ENCODE measurements around the gene STX1B. TPM values are rescaled to one million over a fixed set of nuclear protein-coding genes. Genes with fewer than 3 reads are reported as not detected.

The STX1B gene
- total RNA-seq, 1 experiment from 2014 or later: 11.0 TPM

DNA sequence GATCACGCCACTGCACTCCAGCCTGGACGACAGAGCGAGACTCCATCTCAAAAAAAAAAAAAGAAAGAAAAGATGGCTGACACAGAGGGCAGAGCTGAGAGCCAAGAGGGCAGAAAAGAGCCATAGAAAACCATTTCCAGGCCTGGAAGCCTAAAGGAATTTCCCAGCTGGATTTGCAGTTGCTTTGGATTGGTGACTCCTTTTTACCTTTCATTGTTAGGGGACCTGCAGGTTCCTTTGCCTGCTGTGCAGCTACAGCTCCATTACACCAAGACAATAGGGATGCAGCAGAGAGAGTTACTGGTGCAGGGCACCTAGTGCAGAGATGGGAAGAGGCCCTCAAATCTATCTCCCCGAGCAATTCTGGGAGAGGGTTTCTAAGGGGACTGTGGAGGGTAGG is 45.2 kb upstream of the STX1B start:
- Histone ChIP-seq H2BK20ac (ENCODE audit: low read depth, low read length, poor library complexity, severe bottlenecking) (no peak overlapping the region), H4K91ac (ENCODE audit: insufficient read length, low read depth, low read length) (no peak overlapping the region), H3K4ac (ENCODE audit: low read depth, low read length) (no peak overlapping the region), H3K56ac (ENCODE audit: insufficient read length, low read depth, low read length) (no peak overlapping the region), H3K9me3 (ENCODE audit: control insufficient read depth, low read depth, low read length) (no peaks in the 10 kb centered on the region), H3K23me2 (ENCODE audit: insufficient read length, low read depth, low read length, poor library complexity, severe bottlenecking) (no peaks in the 10 kb centered on the region), H3K27me3 (ENCODE audit: insufficient read depth, low read length) (no peaks in the 10 kb centered on the region), H2AK5ac (ENCODE audit: insufficient read length, low read length) (no peak overlapping the region), H2BK15ac (ENCODE audit: low read depth, low read length) (no peak overlapping the region), H3K18ac (ENCODE audit: insufficient read length, low read depth, low read length) (no peak overlapping the region), H3K27ac (ENCODE audit: insufficient read length, low read depth, low read length) (no peak overlapping the region), H2BK120ac (ENCODE audit: low read depth, low read length, poor library complexity, severe bottlenecking) (no peak overlapping the region), H3K79me1 (ENCODE audit: insufficient read depth, low read depth, low read length, poor library complexity, severe bottlenecking) (no peaks in the 10 kb centered on the region), H4K8ac (replicated peaks; ENCODE audit: insufficient read length, low read depth, low read length) (no peak overlapping the region), H3K79me2 (ENCODE audit: insufficient read depth, low read length) (no peaks in the 10 kb centered on the region), H3K4me2 (ENCODE audit: insufficient read depth, insufficient read length, low read length) (no peak overlapping the region), H2BK12ac (ENCODE audit: insufficient read length, low read depth, low read length) (no peak overlapping the region), H2BK5ac (ENCODE audit: insufficient read length, low read length) (no peak overlapping the region), H3K9ac (ENCODE audit: extremely low read depth, insufficient read length, low read length) (no peak overlapping the region), H3K4me1 (ENCODE audit: insufficient read depth, low read length) (no peaks in the 10 kb centered on the region), H2AFZ (ENCODE audit: low read length) (no peak overlapping the region), H4K5ac (ENCODE audit: insufficient read length, low read depth, low read length) (no peak overlapping the region), H3K23ac (ENCODE audit: insufficient read length, low read depth, low read length) (no peak overlapping the region), H3T11ph (ENCODE audit: low read length) (no peak overlapping the region), H4K20me1 (ENCODE audit: control insufficient read depth, insufficient read depth, insufficient read length) (no peaks in the 10 kb centered on the region), H3K14ac (ENCODE audit: insufficient read depth, low read length) (no peak overlapping the region)
- peak overlapping the region; percentile 42 to 98 (median 65); a peak in 6 of 7 replicates for H3K27ac Mint-ChIP-seq
- H3K27me3 Mint-ChIP-seq (ENCODE audit: low read depth): peaks cover 3% of the 10 kb centered on the region
- peak overlapping the region in 1 of 2 experiments; percentile 16; a peak in 2 of 5 replicates for H3K4me3 Mint-ChIP-seq
- peaks cover 7 to 18% of the 10 kb centered on the region in 2 experiments for H3K4me1 Mint-ChIP-seq
- TF ChIP-seq, protein P1, sequence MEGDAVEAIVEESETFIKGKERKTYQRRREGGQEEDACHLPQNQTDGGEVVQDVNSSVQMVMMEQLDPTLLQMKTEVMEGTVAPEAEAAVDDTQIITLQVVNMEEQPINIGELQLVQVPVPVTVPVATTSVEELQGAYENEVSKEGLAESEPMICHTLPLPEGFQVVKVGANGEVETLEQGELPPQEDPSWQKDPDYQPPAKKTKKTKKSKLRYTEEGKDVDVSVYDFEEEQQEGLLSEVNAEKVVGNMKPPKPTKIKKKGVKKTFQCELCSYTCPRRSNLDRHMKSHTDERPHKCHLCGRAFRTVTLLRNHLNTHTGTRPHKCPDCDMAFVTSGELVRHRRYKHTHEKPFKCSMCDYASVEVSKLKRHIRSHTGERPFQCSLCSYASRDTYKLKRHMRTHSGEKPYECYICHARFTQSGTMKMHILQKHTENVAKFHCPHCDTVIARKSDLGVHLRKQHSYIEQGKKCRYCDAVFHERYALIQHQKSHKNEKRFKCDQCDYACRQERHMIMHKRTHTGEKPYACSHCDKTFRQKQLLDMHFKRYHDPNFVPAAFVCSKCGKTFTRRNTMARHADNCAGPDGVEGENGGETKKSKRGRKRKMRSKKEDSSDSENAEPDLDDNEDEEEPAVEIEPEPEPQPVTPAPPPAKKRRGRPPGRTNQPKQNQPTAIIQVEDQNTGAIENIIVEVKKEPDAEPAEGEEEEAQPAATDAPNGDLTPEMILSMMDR (conservative IDR thresholded peaks at IDR 0.05): no peak
- H3K9me3 Mint-ChIP-seq: no peaks in the 10 kb centered on the region
- no peak for DNase-seq
- H3K36me3 Mint-ChIP-seq (ENCODE audit: insufficient read depth in 1 of 3, low read depth in 3 of 3): peaks cover 4 to 11% (median 6%) of the 10 kb centered on the region in 3 experiments; a peak in 5 of 7 replicates
- no CpG with 5 or more reads among the region's 4 CpGs for WGBS (ENCODE audit: extremely low coverage, insufficient read length, low lambda C conversion rate)
